ENCODE measurements around the gene FOXF1. TPM values are rescaled to one million over a fixed set of nuclear protein-coding genes. Genes with fewer than 3 reads are reported as not detected.
A peak's percentile ranks its signal among the peaks of the same experiment; 100 is the strongest.

The FOXF1 gene
- polyA plus RNA-seq, 2 of the 4 experiments (the other 2 are of a cell fraction): not detected

- CTCF ChIA-PET: interaction anchor here (0.6 to 4.9 kb wide), 6 partner anchors 14 to 730 kb away, joined by 3 to 19 read pairs (median 4); no protein-coding TSS in a partner anchor
- no peak overlapping the region for H3K4me3 ChIP-seq
- H3K27ac ChIP-seq: no peak overlapping the region
- peak; percentile 34 to 51; a peak in 2 of 6 replicates for ATAC-seq
- TF ChIP-seq TFCP2L1 (CRISPR knock-in tag; IDR thresholded peaks at IDR 0.05): no peak
- TF ChIP-seq RARB (CRISPR knock-in tag; IDR thresholded peaks at IDR 0.05): no peak
- no peak for TF ChIP-seq FOSL2 (IDR thresholded peaks at IDR 0.05)
- no peak for TF ChIP-seq FOSL2 (CRISPR knock-in tag; IDR thresholded peaks at IDR 0.05)
- TF ChIP-seq ESRRA (IDR thresholded peaks at IDR 0.05; ENCODE audit: borderline replicate concordance, low read length): no peak
- no peak for TF ChIP-seq SMC3 (IDR thresholded peaks at IDR 0.05)
- TF ChIP-seq ZNF302 (CRISPR knock-in tag; IDR thresholded peaks at IDR 0.05): no peak
- no peak for TF ChIP-seq MAZ (IDR thresholded peaks at IDR 0.05; ENCODE audit: borderline replicate concordance, low read depth, low read length)
- TF ChIP-seq E2F6 (IDR thresholded peaks at IDR 0.05; ENCODE audit: borderline replicate concordance, low read depth): no peak
- no peak for TF ChIP-seq TP53 (CRISPR knock-in tag; IDR thresholded peaks at IDR 0.05)
- no peak for TF ChIP-seq CHD2 (IDR thresholded peaks at IDR 0.05; ENCODE audit: low read length, partially characterized antibody)
- TF ChIP-seq CTCF (IDR thresholded peaks at IDR 0.05): no peak
- TF ChIP-seq ZC3H11A (IDR thresholded peaks at IDR 0.05): no peak
- TF ChIP-seq HDAC2 (IDR thresholded peaks at IDR 0.05): no peak
- TF ChIP-seq ZFP36 (IDR thresholded peaks at IDR 0.05; ENCODE audit: borderline replicate concordance, partially characterized antibody): no peak
- no peak for TF ChIP-seq CEBPB (IDR thresholded peaks at IDR 0.05)
- no peak for TF ChIP-seq EP300 (IDR thresholded peaks at IDR 0.05)
- no peak for TF ChIP-seq RNF2 (IDR thresholded peaks at IDR 0.05; ENCODE audit: borderline replicate concordance, low read depth)
- no peak for TF ChIP-seq HOXB5 (CRISPR knock-in tag; IDR thresholded peaks at IDR 0.05)
- no peak for FAIRE-seq
- no peak for DNase-seq (ENCODE audit: low read depth in 1 of 2, low spot score in 1 of 2)
- no peak overlapping the region for H3K4me2 ChIP-seq
- H3K4me1 ChIP-seq: no peaks in the 10 kb centered on the region; the same call in 2 of the 3 replicates
- 82% methylated on average over 8 of the region's 8 CpGs for WGBS (ENCODE audit: missing lambda C conversion rate)
- no peaks in the 10 kb centered on the region for H3K9me3 ChIP-seq
- POLR2A ChIA-PET: no interaction called here
Observed at GRCh38 chr16:86549076-86549892, 39.0 kb downstream of the FOXF1 start.

GRCh38 chr16:86549893-86550190, 39.5 kb downstream of the FOXF1 start:
- ChIA-PET CTCF (interaction anchor here (0.8 to 4.9 kb wide), 5 partner anchors 13 to 729 kb away, joined by 3 to 19 read pairs (median 4); no protein-coding TSS in a partner anchor), POLR2A (no interaction called here)
- TF ChIP-seq BCL3 (IDR thresholded peaks at IDR 0.05): no peak
- no peak for TF ChIP-seq POLR2AphosphoS2 (conservative IDR thresholded peaks at IDR 0.05; ENCODE audit: low read length)
- TF ChIP-seq HDAC2 (IDR thresholded peaks at IDR 0.05): no peak
- no peak for TF ChIP-seq NFE2L2 (conservative IDR thresholded peaks at IDR 0.05; ENCODE audit: low read length)
- TF ChIP-seq EHMT2 (IDR thresholded peaks at IDR 0.05; ENCODE audit: low read depth): no peak
- no peak for TF ChIP-seq MAZ (IDR thresholded peaks at IDR 0.05; ENCODE audit: borderline replicate concordance, low read depth, low read length)
- TF ChIP-seq PBX3 (IDR thresholded peaks at IDR 0.05): no peak
- TF ChIP-seq MAFK (IDR thresholded peaks at IDR 0.05; ENCODE audit: partially characterized antibody): no peak
- no peak for TF ChIP-seq ZC3H11A (IDR thresholded peaks at IDR 0.05)
- no peak overlapping the region for H3K27ac ChIP-seq
- H3K4me1 ChIP-seq: no peaks in the 10 kb centered on the region; the same call in 2 of the 3 replicates
- FAIRE-seq (no peak), ATAC-seq (0 out of 6 replicates have a peak, but pooled peaks of 1 of the 2 experiments have one; percentile 26), DNase-seq (ENCODE audit: low read depth in 1 of 2, low spot score in 1 of 2) (no peak)
- no peaks in the 10 kb centered on the region for H3K9me3 ChIP-seq
- no CpG with 5 or more reads among the region's 7 CpGs for WGBS (ENCODE audit: missing lambda C conversion rate)
- no peak overlapping the region for H3K4me3 ChIP-seq
- no peak overlapping the region for H3K4me2 ChIP-seq
